SIG-M5 (cell line): ENCODE results near the gene SLC10A6.

ENCODE experiments used
- DNase-seq: peaks from one replicate; lab custom pipeline; 2025; lab: John Stamatoyannopoulos, UW

SLC10A6 gene

GRCh38 chr4:86847571-86847970, 1.6 kb downstream of the SLC10A6 start:
- DNase-seq, result no peak

DNA sequence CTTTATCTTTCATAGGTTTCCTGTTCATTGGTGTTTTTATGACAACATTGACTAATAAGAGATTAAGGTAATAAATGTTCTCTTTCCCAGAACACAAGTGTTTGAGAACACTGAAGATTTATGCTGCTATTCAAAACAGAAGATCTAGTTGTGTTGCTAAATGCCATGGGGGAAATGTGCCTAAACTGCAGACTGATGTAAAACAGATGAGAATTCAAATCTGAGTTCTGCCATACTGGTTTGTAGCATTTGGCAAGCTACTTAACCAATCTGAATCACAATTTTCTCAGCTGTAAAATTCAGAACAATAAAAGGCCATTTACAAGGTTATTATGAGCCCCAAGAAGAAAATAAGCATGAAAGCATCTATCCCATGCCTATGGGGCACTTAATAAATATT, 2.3 kb downstream of the SLC10A6 start:
- DNase-seq, result no peak

GRCh38 chr4:86845593-86845992, 3.6 kb downstream of the SLC10A6 start:
- DNase-seq, result no peak

DNA sequence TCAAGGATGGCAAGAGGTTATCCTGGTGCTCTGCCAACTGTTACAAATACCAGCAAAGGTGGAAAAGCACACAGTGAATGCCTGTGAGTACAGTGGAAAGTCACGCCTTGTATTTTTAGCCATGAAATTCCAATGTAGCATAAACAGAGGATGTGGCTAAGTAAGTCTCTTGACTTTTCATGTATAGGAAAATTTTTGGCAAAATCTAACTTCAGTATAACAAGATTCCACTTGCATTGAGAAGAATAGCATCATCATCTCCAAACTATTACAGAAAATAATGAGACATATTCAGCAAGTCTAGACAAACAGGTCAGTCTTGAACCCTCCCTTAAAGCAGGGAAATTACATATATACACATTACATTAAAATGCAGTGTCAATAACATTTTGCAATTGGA, 7.9 kb downstream of the SLC10A6 start:
- no peak for DNase-seq

DNA sequence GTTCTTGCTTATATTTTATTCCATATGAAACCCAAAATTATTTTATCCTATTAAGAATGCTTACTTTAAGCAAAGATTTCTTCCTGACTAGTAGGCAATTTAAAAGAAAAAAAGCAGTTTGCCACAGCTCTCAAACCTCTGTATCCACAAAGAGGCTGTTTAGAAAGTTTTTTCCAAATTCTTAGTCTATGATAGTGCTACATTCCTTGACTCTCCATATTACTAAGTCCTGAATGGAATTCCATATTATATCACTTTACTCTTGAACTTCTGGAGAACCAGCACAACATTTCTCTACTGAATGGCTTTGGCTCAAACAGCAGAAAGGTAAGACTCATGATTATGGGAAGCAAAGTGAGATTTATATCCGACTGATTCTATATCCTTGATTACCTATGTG, 8.3 kb downstream of the SLC10A6 start:
- no peak for DNase-seq

DNA sequence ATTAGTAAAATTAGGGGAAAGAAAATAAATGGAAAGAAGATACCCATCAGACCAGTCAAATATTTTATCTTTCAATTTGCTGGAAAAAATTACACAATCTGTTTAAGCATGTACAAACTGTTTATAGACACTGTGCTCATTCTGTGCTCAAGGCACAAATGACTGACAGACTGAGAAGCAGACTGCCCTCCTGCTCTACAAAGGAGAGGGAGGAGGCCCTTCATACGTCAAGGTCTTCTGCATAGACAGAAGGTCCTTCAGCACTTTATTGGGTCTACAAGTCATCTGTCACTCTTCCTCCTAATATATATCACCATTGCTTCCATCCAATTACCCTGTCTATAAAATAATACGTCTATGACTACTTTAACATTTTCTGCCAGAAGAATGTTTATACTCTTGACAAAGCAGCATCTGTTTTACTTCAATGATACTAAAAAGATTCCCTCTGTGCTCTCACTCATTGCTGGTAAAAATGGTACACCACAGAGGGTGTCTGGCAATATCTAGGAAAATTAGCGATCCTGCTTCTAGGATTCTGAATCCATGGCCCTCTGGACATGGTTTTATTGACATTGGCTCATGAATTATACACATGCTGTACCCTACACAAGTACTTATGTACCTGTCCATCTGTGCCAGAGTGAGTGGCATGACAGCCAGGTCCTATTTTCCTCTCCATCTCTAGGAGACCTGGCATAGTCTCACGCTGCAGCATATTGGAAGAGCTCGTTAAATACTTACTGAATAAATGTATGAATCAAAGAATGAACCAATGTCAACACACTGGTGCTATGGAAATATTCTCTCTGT, 11.3 kb downstream of the SLC10A6 start:
- no peak for DNase-seq

DNA sequence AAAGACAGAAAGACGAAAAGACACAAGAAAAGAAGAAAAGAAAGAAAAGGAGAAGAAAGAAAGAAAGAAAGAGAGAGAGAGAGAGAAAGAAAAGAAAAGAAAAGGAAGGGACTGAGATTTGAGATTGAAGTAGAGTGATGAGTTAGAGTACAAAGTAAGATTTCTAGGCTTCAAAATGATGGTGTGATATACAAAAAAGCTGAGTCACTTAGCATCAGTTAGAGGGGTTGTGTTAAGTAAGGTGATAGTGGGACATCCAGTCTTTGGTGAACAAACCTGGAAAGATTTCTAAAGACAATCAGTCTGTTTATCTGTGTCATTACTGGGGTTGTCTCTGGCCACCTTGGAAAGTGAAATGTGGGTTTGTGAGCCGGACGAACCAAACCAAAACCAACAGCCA, 13.5 kb downstream of the SLC10A6 start:
- DNase-seq, result no peak

- no peak for DNase-seq
These were observed 14.3 kb downstream of the SLC10A6 start for GRCh38 chr4:86834901-86835300.

GRCh38 chr4:86833615-86834014, 15.6 kb downstream of the SLC10A6 start:
- no peak for DNase-seq

- no peak for DNase-seq
These were observed 17.7 kb downstream of the SLC10A6 start for GRCh38 chr4:86831262-86832130.

DNA sequence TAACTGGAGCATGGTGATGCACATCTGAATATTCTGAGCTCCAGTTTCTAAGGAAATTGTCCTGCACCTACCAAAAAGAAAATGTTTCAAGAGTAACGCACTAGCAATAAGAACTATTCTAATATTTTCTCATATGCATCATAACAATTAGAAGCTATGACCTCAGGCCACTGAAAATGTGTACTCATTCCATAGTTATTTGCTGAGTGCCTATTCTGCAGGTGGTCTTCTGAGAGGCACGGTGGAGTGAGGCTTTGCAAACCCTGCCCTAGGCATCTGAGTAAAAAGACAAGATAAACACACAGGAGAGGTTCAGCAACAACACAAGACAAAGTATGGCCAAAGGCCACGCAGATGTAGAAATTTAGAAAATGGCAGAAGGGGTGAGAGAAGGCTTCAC, 23.7 kb downstream of the SLC10A6 start:
- no peak for DNase-seq

GRCh38 chr4:86822136-86822535, 27.0 kb downstream of the SLC10A6 start:
- DNase-seq, result no peak

- no peak for DNase-seq
These were observed 28.0 kb downstream of the SLC10A6 start for GRCh38 chr4:86821151-86821550.

GRCh38 chr4:86819561-86819960, 29.6 kb downstream of the SLC10A6 start:
- DNase-seq, result no peak

- no peak for DNase-seq
These were observed 30.3 kb downstream of the SLC10A6 start for GRCh38 chr4:86818841-86819240.

GRCh38 chr4:86818211-86818610, 31.0 kb downstream of the SLC10A6 start:
- DNase-seq, result no peak

DNA sequence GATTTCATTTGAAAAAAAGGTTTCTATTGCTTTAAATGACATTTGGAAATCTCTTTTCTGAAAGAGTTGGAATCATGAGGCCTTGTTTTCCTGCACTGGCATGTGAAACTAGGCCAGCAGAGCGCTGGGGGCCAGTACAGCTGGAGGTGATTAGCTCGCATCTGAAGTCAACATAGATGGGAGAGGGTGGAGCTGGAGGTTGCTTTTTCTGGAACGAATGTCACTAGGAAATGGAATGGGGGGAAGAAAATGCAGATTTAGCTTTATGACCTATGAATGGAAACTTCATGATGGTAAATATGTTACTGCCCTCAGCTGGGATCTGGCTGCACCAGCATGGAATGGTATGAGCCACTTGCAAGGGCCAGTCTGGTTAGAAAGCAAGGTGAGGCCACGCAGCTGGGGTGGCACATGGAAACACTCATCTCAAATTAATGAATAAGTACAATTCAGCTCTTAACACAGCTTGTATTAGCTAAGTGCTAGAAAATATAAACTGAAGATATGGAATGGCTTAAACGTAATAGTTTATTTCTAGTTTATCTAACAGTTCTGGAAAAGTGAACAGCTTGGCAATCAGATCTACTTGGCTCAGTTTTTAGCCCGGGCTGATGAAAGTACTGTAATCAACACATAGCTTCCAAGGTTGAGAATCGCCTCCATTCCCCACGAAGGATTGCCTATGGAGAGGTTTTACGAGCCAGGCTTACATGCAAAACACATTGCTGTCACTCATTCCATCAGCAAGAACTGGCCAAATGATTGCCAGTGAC, 32.5 kb downstream of the SLC10A6 start:
- DNase-seq, result no peak

GRCh38 chr4:86815653-86816052, 33.5 kb downstream of the SLC10A6 start:
- no peak for DNase-seq

- DNase-seq, result no peak
These were observed 38.3 kb downstream of the SLC10A6 start for GRCh38 chr4:86810847-86811246.

- DNase-seq, result no peak
These were observed 39.4 kb downstream of the SLC10A6 start for GRCh38 chr4:86809809-86810208.

- DNase-seq, result no peak
These were observed 58.1 kb downstream of the SLC10A6 start for GRCh38 chr4:86791126-86791525.

GRCh38 chr4:86788826-86789225, 60.4 kb downstream of the SLC10A6 start:
- DNase-seq, result no peak
